Panc1 (cell line): Measurements from ENCODE around the gene KCTD19. TPM values are rescaled to one million over a fixed set of nuclear protein-coding genes. Genes with fewer than 3 reads are reported as not detected.

ENCODE experiments used
- ATAC-seq: fragments of 200-7000 bp; cut with Tn5 transposase; 2 replicates; pipeline ENCODE4 v1.9.1; 2020; ENCODE audit warnings: mild to moderate bottlenecking, moderate library complexity
- BruUV-seq: library from RNA; stranded (reverse); fragments of 400-500 nt; replicated peaks from 2 replicates; lab custom pipeline; 2021; lab: Mats Ljungman, UMichigan
- CTCF ChIA-PET: fragments of 300-600 bp; sonication (Branson Sonifier 250); formaldehyde crosslinking; loops from one replicate; lab custom pipeline; 2022; ENCODE audit warnings: antibody characterized with exemption; lab: Charles Lee
- POLR2A ChIA-PET: fragments of 300-600 bp; sonication (Branson Sonifier 250); formaldehyde crosslinking; loops from one replicate; lab custom pipeline; 2022; ENCODE audit warnings: antibody characterized with exemption; lab: Charles Lee
- DNase-seq: peaks from one replicate; pipeline ENCODE4 v3.0.0-alpha.2; 2010; ENCODE audit warnings: low read depth, low spot score
- H3K27ac ChIP-seq: 2 replicates; pipeline ENCODE4 v1.5.1; 2011; ENCODE audit warnings: mild to moderate bottlenecking, low read length, inconsistent platforms
- H3K27me3 ChIP-seq: fragments of 200-500 bp; sonication (Bioruptor generic); 2 replicates; pipeline ENCODE4 v1.6.0; 2014; ENCODE audit warnings: low read length, inconsistent platforms; ENCODE audit not compliant: control insufficient read depth, insufficient read depth
- H3K36me3 ChIP-seq: fragments of 200-500 bp; sonication (Bioruptor generic); 2 replicates; pipeline ENCODE4 v1.5.1; 2014; ENCODE audit warnings: inconsistent platforms, mild to moderate bottlenecking, low read length, moderate library complexity; ENCODE audit not compliant: control insufficient read depth, insufficient read depth
- H3K4me1 ChIP-seq: 2 replicates; pipeline ENCODE4 v1.5.1; 2011; ENCODE audit warnings: inconsistent platforms, mild to moderate bottlenecking, low read length, moderate library complexity; ENCODE audit not compliant: control insufficient read depth, insufficient read depth
- H3K4me3 ChIP-seq, 2 experiments: 2 replicates each; pipeline ENCODE4 v1.5.1; 2011 to 2012; ENCODE audit warnings: low read depth in 2 of 2, low read length in 2 of 2, mild to moderate bottlenecking in 2 of 2, inconsistent platforms in 1 of 2, moderate library complexity in 1 of 2
- H3K9me3 ChIP-seq: fragments of 200-500 bp; sonication (Bioruptor generic); 2 replicates; pipeline ENCODE4 v1.5.1; 2014; ENCODE audit warnings: low read depth, mild to moderate bottlenecking, inconsistent platforms, low read length, moderate library complexity; ENCODE audit not compliant: control insufficient read depth, insufficient read depth
- POLR2AphosphoS5 ChIP-seq: IDR thresholded peaks from 2 replicates; pipeline ENCODE4 v1.6.1; 2012; ENCODE audit warnings: mild to moderate bottlenecking, low read depth, low read length, moderate library complexity
- SIN3A ChIP-seq: IDR thresholded peaks from 2 replicates; pipeline ENCODE4 v1.6.1; 2012; ENCODE audit warnings: low read depth, mild to moderate bottlenecking, low read length, moderate library complexity, borderline replicate concordance; ENCODE audit not compliant: insufficient read depth
- TCF7L2 ChIP-seq: IDR thresholded peaks from 2 replicates; pipeline ENCODE4 v1.6.1; 2011; ENCODE audit warnings: mild to moderate bottlenecking, low read depth, low read length, inconsistent platforms
- in situ Hi-C: cut with HindIII; loops from 2 replicates; pipeline ENCODE4 v1.10.0; 2016; ENCODE audit warnings: low sequenced_read_pairs, low pct_unique_long_range_greater_than_20kb
- intact Hi-C: fragments of 100-400 bp; cut with micrococcal nuclease; formaldehyde crosslinking; loops from one replicate; pipeline ENCODE4 v1.10.0; 2022; ENCODE audit not compliant: unreplicated experiment
- total RNA-seq: library from RNA; stranded (reverse); gene quantifications from one replicate; pipeline ENCODE4 v1.2.1, GENCODE V29; 2021; ENCODE audit not compliant: unreplicated experiment
- TF ChIP-seq, protein P1 (sequence below), 2 experiments: IDR thresholded peaks; 2 replicates each; pipeline ENCODE4 v1.6.1; 2011 to 2012; ENCODE audit warnings: low read depth in 2 of 2, control low read depth in 1 of 2, low read length in 1 of 2, mild to moderate bottlenecking in 1 of 2, moderate library complexity in 1 of 2; ENCODE audit not compliant: insufficient read depth in 1 of 2
- TF ChIP-seq, protein P2 (sequence below): fragments of 450-650 bp; IDR thresholded peaks from 2 replicates; pipeline ENCODE4 v1.5.1; 2017; ENCODE audit warnings: mild to moderate bottlenecking

The KCTD19 gene
- total RNA-seq, 1 experiment from 2014 or later: 0.62 TPM

DNA sequence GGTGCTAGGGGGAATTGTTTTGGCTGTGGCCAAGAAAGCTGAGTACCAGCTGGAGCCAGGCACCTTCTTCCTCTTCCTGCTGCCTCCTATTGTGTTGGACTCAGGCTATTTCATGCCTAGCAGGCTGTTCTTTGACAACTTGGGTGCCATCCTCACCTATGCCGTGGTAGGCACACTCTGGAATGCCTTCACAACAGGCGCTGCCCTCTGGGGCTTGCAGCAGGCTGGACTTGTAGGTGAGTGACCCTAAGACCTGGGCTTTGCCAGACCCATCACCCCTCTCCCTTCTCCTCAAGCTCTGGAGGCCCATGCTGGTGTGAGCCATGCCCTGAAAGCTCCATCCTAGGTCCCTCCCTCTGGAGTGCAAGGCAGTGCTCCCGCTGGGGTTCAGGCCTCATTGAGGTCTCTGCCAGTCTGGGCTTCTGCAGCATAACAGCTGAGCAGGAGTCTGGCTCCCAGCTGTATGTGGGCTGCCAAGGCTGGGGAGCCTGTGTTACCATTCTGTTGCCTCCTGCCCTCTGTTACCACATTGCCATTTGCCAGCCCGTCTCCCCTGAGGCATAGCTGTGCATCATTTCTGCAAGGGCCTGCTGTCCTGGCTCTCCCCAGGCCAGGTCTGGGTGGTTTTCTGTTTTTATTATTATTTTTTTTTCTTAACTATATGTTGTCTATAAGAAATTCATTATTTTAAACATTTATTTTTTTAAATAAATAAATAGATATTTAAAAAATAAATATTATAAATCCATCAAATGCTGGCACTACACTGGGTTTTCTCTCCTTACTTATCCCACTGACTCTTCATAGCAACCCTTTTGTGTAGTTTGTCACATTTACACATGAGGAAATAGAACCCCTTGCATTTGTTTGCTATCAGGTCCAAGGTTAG, 73.7 kb downstream of the KCTD19 start:
- Histone ChIP-seq H3K27me3 (no peaks in the 10 kb centered on the region), H3K9me3 (no peaks in the 10 kb centered on the region), H3K27ac (no peak overlapping the region), H3K4me3 (no peak overlapping the region), H3K4me1 (peaks cover 4% of the 10 kb centered on the region), H3K36me3 (no peaks in the 10 kb centered on the region)
- ChIA-PET CTCF (no interaction called here), POLR2A (no interaction called here)
- DNase-seq (no peak), ATAC-seq (no peak)
- BruUV-seq: no TSS peak
- TF ChIP-seq, protein P1, sequence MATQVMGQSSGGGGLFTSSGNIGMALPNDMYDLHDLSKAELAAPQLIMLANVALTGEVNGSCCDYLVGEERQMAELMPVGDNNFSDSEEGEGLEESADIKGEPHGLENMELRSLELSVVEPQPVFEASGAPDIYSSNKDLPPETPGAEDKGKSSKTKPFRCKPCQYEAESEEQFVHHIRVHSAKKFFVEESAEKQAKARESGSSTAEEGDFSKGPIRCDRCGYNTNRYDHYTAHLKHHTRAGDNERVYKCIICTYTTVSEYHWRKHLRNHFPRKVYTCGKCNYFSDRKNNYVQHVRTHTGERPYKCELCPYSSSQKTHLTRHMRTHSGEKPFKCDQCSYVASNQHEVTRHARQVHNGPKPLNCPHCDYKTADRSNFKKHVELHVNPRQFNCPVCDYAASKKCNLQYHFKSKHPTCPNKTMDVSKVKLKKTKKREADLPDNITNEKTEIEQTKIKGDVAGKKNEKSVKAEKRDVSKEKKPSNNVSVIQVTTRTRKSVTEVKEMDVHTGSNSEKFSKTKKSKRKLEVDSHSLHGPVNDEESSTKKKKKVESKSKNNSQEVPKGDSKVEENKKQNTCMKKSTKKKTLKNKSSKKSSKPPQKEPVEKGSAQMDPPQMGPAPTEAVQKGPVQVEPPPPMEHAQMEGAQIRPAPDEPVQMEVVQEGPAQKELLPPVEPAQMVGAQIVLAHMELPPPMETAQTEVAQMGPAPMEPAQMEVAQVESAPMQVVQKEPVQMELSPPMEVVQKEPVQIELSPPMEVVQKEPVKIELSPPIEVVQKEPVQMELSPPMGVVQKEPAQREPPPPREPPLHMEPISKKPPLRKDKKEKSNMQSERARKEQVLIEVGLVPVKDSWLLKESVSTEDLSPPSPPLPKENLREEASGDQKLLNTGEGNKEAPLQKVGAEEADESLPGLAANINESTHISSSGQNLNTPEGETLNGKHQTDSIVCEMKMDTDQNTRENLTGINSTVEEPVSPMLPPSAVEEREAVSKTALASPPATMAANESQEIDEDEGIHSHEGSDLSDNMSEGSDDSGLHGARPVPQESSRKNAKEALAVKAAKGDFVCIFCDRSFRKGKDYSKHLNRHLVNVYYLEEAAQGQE (IDR thresholded peaks at IDR 0.05; ENCODE audit: insufficient read depth in 1 of 2, low read depth in 2 of 2, low read length in 1 of 2): no peak
- TF ChIP-seq POLR2AphosphoS5 (no peak), TCF7L2 (no peak), SIN3A (no peak)
- TF ChIP-seq, protein P2, sequence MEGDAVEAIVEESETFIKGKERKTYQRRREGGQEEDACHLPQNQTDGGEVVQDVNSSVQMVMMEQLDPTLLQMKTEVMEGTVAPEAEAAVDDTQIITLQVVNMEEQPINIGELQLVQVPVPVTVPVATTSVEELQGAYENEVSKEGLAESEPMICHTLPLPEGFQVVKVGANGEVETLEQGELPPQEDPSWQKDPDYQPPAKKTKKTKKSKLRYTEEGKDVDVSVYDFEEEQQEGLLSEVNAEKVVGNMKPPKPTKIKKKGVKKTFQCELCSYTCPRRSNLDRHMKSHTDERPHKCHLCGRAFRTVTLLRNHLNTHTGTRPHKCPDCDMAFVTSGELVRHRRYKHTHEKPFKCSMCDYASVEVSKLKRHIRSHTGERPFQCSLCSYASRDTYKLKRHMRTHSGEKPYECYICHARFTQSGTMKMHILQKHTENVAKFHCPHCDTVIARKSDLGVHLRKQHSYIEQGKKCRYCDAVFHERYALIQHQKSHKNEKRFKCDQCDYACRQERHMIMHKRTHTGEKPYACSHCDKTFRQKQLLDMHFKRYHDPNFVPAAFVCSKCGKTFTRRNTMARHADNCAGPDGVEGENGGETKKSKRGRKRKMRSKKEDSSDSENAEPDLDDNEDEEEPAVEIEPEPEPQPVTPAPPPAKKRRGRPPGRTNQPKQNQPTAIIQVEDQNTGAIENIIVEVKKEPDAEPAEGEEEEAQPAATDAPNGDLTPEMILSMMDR: no peak
- intact Hi-C loops: no loop called here
- in situ Hi-C loops: no loop called here

DNA sequence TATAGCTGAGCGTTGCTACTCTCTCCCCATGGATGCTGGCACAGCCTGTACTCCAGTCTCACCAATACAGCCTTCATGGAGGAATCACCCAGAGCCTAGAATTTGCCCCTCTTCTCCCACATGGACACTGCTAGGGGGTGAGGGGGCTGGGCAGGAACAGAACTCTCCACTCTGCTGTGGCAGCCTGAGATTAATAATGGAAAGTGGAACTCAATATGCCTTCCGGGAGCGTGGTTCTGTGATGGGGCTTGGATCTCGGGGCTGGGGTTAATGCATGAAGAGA, 76.6 kb downstream of the KCTD19 start:
- POLR2A ChIA-PET: no interaction called here
- Histone ChIP-seq H3K4me1 (peaks cover 7% of the 10 kb centered on the region), H3K36me3 (no peaks in the 10 kb centered on the region; the same call in 1 of the 2 replicates), H3K27me3 (no peaks in the 10 kb centered on the region), H3K9me3 (no peaks in the 10 kb centered on the region), H3K27ac (no peak overlapping the region), H3K4me3 (no peak overlapping the region)
- no peak for ATAC-seq
- intact Hi-C loops (no loop called here), in situ Hi-C loops (no loop called here)
- CTCF ChIA-PET: no interaction called here
- BruUV-seq: no TSS peak
- TF ChIP-seq, protein P2: no peak
- no peak for TF ChIP-seq TCF7L2
- TF ChIP-seq SIN3A: no peak
- TF ChIP-seq POLR2AphosphoS5: no peak
- TF ChIP-seq, protein P1 (IDR thresholded peaks at IDR 0.05; ENCODE audit: insufficient read depth in 1 of 2, low read depth in 2 of 2, low read length in 1 of 2): no peak
- no peak for DNase-seq
